Hepatocyte (in vitro differentiated cells): Measurements from ENCODE around the gene SCN11A.

Experiments used
- EZH2 ChIP-seq: fragments of 200-600 bp; sonication (generic); IDR thresholded peaks from 2 replicates; pipeline ENCODE4 v1.6.1; 2016; ENCODE audit warnings: antibody characterized with exemption, mild to moderate bottlenecking, borderline replicate concordance
- TF ChIP-seq, protein P1 (sequence below): fragments of 200-600 bp; sonication (generic); IDR thresholded peaks from 2 replicates; pipeline ENCODE4 v1.5.1; 2016; ENCODE audit warnings: antibody characterized with exemption, mild to moderate bottlenecking; ENCODE audit not compliant: poor library complexity

DNA sequence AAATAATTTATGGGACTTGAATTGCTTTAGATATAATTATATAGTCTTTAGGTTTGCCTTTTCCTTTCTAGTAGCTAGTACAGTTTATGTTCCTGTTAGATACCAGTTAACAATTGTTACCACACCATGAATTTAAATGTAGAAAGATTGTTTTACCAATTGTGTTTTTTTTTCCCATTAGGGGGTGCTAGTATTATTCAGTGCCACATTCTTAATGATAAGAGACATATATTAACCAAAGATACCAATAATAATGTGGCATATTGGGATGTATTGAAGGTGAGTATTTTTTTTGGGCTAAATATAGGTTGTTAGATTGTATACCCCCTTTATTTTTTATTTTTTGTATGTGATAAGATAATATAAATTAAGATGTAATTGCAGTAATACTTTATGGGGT, 27.8 kb upstream of the SCN11A start:
- TF ChIP-seq, protein P1, sequence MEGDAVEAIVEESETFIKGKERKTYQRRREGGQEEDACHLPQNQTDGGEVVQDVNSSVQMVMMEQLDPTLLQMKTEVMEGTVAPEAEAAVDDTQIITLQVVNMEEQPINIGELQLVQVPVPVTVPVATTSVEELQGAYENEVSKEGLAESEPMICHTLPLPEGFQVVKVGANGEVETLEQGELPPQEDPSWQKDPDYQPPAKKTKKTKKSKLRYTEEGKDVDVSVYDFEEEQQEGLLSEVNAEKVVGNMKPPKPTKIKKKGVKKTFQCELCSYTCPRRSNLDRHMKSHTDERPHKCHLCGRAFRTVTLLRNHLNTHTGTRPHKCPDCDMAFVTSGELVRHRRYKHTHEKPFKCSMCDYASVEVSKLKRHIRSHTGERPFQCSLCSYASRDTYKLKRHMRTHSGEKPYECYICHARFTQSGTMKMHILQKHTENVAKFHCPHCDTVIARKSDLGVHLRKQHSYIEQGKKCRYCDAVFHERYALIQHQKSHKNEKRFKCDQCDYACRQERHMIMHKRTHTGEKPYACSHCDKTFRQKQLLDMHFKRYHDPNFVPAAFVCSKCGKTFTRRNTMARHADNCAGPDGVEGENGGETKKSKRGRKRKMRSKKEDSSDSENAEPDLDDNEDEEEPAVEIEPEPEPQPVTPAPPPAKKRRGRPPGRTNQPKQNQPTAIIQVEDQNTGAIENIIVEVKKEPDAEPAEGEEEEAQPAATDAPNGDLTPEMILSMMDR: no peak
- no peak for TF ChIP-seq EZH2
